Cerebellar cortex (tissue), 1 donor: ENCODE data around the gene PASK.

Experiments
- DNase-seq: peaks from one replicate; pipeline ENCODE4 v3.0.0-alpha.2; 2015; ENCODE audit warnings: low spot score

The PASK gene

DNA sequence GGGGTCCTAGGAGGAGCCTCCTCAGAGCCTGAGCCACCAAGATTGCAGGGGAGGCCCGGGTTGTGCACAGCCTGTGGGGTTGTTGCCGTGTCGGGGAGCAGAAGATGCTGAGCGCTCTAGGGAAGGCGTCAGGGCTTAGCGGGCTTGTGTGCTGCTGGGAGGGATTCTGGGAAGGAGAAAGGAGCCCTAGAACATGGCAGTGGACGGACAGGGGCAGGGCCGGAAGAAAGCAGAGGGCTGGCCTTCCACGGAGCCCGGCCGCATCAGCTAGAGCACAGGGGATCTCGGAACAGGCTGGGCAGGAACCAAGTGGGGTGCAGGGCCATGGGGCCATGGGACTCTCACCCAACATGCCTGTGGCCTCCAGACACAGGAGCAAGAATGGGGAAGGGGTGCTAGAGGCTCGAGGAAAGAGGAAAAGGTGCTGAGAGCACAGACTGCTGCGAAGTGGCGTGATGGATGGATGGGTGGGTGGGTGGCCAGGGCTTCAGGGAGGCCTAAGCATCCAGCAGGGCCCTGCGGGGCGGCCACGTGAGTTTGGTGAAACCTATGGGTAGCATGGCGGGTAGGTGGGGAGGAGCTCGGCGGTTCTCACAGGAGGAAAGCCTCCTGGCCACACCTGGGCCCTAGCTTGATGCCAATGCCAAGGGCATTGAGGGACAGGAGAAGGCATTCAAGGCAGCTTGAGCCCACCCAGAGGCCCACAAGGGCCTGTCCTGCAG, 82.9 kb downstream of the PASK start:
- no peak for DNase-seq

DNA sequence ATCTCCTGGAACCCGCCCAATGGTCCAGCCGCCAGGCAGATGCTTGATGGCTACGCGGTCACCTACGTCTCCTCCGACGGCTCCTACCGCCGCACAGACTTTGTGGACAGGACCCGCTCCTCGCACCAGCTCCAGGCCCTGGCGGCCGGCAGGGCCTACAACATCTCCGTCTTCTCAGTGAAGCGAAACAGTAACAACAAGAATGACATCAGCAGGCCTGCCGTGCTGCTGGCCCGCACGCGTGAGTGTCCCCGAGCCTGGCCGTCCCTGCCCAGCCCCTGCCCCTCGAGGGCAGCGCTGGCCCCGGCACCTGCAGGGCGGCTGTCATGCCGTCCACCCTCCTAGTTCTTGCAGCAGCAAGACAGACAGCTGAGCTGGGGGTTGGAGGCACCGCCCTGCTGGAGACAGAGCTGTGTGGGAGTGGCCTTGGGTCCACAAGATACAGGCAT, 83.9 kb downstream of the PASK start:
- DNase-seq: no peak

DNA sequence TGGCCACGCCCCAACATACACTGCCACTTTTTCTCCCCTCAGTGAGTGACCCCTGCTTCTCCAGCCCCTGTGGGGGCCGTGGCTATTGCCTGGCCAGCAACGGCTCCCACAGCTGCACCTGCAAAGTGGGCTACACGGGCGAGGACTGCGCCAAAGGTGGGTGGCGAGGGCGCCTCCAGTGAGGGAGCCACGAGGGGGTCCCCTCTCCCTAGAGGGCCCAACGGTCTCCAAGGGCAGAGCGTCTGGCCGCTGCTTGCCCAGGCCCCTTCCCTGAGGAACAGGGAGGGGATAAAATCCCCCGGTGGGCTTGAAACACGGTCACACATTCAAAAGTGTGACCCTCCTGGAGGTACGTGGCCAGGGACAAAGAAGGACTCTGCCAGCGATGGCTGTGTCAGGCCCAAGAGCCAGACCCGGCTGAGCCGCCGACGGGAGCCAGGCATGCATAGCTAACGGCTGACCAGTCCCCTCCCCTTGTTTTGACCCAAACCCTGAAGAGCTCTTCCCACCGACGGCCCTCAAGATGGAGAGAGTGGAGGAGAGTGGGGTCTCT, 84.4 kb downstream of the PASK start:
- DNase-seq: no peak

DNA sequence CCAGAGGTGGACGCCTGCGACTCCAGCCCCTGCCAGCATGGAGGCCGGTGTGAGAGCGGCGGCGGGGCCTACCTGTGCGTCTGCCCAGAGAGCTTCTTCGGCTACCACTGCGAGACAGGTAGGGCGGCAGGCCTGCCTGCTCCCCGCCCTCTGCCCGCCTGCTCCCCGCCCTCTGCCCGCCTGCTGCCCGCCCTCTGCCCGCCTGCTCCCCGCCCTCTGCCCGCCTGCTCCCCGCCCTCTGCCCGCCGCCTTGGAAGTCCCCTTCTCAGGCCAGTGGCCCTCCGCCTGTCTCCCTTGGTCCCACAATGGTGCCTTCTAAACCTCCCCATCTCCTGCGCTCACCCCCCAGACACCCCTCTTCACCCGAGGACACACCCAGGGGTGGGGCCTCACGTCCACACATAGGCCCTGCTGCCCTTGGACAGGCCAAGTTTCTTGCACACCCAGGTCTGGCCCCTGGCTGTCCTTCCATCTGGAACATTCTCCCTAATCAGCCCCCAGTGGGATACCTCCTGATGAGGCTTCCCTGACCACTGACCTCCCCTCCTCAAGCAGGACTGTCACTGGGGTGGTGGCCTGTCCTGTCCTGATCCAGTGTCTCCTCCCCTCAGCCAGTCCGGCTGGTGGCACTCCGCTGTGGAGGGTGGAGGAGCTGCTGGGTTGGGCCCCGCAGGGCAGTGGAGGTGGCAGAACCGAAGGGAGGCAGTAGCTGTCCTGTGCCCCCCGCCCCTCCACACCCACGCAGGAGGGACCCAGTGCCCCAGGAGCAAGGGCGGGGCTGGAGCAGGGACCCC, 85.1 kb downstream of the PASK start:
- DNase-seq: no peak

DNA sequence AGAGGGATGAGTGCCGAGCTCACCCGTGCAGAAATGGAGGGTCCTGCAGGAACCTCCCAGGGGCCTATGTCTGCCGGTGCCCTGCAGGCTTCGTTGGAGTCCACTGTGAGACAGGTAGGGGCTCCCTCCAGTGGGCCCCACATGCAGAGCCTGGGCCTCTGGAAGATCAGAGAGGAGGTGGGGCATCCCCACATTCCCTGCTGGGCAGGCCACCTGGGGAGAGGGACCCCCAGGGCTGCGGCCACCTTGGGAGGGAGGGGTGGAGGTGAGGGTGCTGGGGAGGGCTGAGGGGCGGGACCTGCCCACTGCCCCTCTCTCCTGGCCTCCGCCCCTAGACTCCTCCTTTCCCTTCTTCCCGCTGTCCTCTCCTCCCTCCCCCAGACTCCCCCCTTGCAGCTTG, 85.7 kb downstream of the PASK start:
- no peak for DNase-seq

DNA sequence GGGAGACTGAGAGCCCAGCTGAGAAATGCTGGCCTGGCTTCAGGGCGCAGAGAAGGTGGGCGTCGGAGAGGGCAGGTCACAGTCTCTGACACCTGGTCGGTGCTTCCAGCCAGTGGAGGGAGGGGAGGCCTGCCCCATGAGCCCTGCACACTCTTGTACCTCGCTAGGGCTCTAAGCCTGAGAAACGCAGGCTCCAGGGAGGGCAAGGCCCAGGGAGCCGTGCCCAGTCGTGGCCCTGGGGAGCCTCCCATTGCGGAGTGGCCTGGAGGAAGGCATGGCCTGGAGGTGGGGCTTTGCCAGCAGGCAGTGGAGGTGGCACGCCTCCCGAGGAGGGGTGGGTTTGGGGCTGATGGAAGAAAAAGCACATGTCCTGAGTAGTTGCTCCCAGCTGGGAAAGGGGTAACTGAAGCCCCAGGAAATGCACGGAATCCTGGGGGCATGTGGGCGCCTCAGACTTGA, 86.2 kb downstream of the PASK start:
- DNase-seq: no peak

DNA sequence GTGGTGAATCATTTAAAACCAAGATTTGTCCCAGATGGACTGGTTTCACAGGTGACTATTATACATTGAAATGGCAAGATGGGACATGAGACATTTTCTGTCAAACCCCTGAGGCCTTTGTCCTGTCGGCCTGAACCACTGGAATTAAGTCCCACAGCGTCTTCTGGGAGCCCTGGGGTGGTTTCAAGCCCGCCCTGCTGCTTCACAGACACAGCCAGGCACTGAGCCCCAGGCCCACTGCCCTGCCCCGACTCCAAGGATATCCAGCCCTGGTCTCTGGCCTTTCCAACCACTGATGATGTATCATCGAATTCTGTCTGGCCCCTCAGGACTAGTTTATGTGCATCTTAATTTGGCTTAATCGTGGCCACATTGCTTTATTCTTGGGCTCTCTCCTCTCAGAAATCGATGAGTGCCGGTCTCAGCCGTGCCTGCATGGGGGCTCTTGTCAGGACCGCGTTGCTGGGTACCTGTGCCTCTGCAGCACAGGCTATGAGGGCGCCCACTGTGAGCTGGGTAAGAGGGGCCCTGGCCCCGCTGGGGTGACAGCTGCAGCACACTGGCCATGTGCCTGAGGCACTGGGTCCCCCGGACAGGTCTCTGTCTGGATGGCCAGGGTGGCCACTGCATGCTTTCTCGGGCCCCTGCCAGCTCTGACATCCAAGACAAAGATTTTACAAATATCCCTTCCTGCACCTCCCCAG, 86.7 kb downstream of the PASK start:
- DNase-seq: no peak

DNA sequence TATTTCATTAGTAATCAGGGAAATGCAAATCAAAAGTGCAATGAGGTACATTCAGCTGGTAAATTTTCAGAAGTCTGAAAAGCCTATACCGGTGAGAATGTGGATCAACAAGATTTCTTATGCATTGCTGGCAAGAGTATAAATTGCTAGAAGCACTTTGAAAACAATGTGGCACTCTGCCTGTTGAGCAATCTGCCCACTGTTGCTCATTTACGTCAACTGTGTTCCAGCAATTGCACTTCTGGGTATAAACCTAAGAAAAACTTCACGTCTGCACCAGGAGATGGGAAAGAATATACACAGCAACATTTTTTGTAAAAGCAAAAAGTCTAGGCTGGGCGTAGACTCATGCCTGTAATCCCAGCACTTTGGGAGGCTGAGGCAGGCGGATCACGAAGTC, 88.0 kb downstream of the PASK start:
- no peak for DNase-seq
